GM12878 (cell line): ENCODE data around the gene IL1RAPL1. TPM values are rescaled to one million over a fixed set of nuclear protein-coding genes. Genes with fewer than 3 reads are reported as not detected.

ENCODE experiments used
- ATAC-seq: fragments of 200-7000 bp; cut with Tn5 transposase; 3 replicates; pipeline ENCODE4 v1.9.1; 2020; ENCODE audit warnings: mild to moderate bottlenecking, moderate library complexity
- BruUV-seq: library from RNA; stranded (reverse); fragments of 400-500 nt; replicated peaks from 2 replicates; lab custom pipeline; 2021; lab: Mats Ljungman, UMichigan
- CTCF ChIA-PET: fragments of 300-600 bp; sonication (Branson Sonifier 250); formaldehyde crosslinking; extraction: SDS; loops from one replicate; lab custom pipeline; 2021; ENCODE audit warnings: inconsistent platforms; lab: Yijun Ruan, JAX
- POLR2A ChIA-PET: fragments of 350-600 bp; formaldehyde crosslinking; extraction: SDS; loops from one replicate; lab custom pipeline; 2021; ENCODE audit warnings: inconsistent platforms; lab: Charles Lee
- RAD21 ChIA-PET: fragments of 300-600 bp; sonication (Branson Sonifier 250); formaldehyde crosslinking; loops from one replicate; lab custom pipeline; 2023; ENCODE audit warnings: antibody characterized with exemption; ENCODE audit not compliant: unreplicated experiment; lab: Charles Lee
- SMC1A ChIA-PET: fragments of 300-600 bp; sonication (Branson Sonifier 250); formaldehyde crosslinking; loops from one replicate; lab custom pipeline; 2023; ENCODE audit not compliant: unreplicated experiment, uncharacterized antibody; lab: Charles Lee
- DNase-seq: peaks from one replicate; pipeline ENCODE4 v3.0.0-alpha.2; 2011; ENCODE audit warnings: low read depth, low spot score
- FAIRE-seq: peaks from 3 replicates; lab custom pipeline; 2011; peaks lifted over from hg19 to GRCh38; lab: Jason Lieb, UNC
- H2AFZ ChIP-seq: 2 replicates; pipeline ENCODE4 v1.6.0; 2011; ENCODE audit warnings: low read depth, low read length, control low read depth; ENCODE audit not compliant: control insufficient read depth
- H3K27ac ChIP-seq: 2 replicates; pipeline ENCODE4 v1.5.1; 2011; ENCODE audit warnings: control low read depth; ENCODE audit not compliant: control insufficient read depth, insufficient read depth
- H3K27me3 ChIP-seq, 2 experiments: replicated peaks in 1 of 2; 2 replicates each; pipeline versions ENCODE4 v1.6.0 to v1.6.1; 2011; ENCODE audit warnings: low read length in 1 of 2; ENCODE audit not compliant: control insufficient read depth in 2 of 2, insufficient read depth in 2 of 2
- H3K36me3 ChIP-seq, 2 experiments: 2 replicates each; pipeline ENCODE4 v1.5.1; 2011; ENCODE audit warnings: low read length in 1 of 2; ENCODE audit not compliant: control insufficient read depth in 2 of 2, insufficient read depth in 2 of 2
- H3K4me1 ChIP-seq: 2 replicates; pipeline ENCODE4 v1.6.1; 2011; ENCODE audit warnings: mild to moderate bottlenecking, low read length, moderate library complexity, mixed read lengths; ENCODE audit not compliant: control insufficient read depth, insufficient read depth
- H3K4me2 ChIP-seq: 2 replicates; pipeline ENCODE4 v1.6.0; 2011; ENCODE audit warnings: control low read depth; ENCODE audit not compliant: control insufficient read depth, insufficient read depth
- H3K4me3 ChIP-seq: fragments of 200-600 bp; sonication (generic); 2 replicates; pipeline ENCODE4 v1.5.1; 2016
- H3K79me2 ChIP-seq: 2 replicates; pipeline ENCODE4 v1.6.0; 2011; ENCODE audit warnings: low read length; ENCODE audit not compliant: control insufficient read depth, insufficient read depth
- H3K9ac ChIP-seq: 2 replicates; pipeline ENCODE4 v1.8.0; 2011; ENCODE audit warnings: low read length, control low read depth, mixed read lengths; ENCODE audit not compliant: control insufficient read depth, insufficient read depth
- H3K9me3 ChIP-seq: replicated peaks from 3 replicates; pipeline ENCODE4 v1.5.1; 2011; ENCODE audit warnings: mild to moderate bottlenecking, low read length; ENCODE audit not compliant: control insufficient read depth, insufficient read depth
- H4K20me1 ChIP-seq: 2 replicates; pipeline ENCODE4 v1.6.0; 2011; ENCODE audit not compliant: control insufficient read depth, insufficient read depth
- CHD1 ChIP-seq: IDR thresholded peaks from 2 replicates; pipeline ENCODE4 v1.6.1; 2012; ENCODE audit warnings: low read depth, low read length, improper control_type of control experiment
- CHD4 ChIP-seq: fragments of 200-600 bp; sonication (generic); IDR thresholded peaks from 2 replicates; pipeline ENCODE4 v1.6.1; 2016; ENCODE audit warnings: mild to moderate bottlenecking
- JUND ChIP-seq: IDR thresholded peaks from 2 replicates; pipeline ENCODE4 v1.6.1; 2012; ENCODE audit warnings: low read depth, mild to moderate bottlenecking, low read length, improper control_type of control experiment, moderate library complexity
- LARP7 ChIP-seq: fragments of 450-650 bp; IDR thresholded peaks from 2 replicates; pipeline ENCODE4 v1.6.1; 2017; ENCODE audit warnings: mild to moderate bottlenecking
- MEF2B ChIP-seq: fragments of 450-650 bp; IDR thresholded peaks from 2 replicates; pipeline ENCODE4 v1.6.1; 2018; ENCODE audit warnings: mild to moderate bottlenecking, moderate library complexity; ENCODE audit not compliant: partially characterized antibody, poor library complexity, severe bottlenecking
- NBN ChIP-seq: fragments of 450-650 bp; IDR thresholded peaks from 2 replicates; pipeline ENCODE4 v1.6.1; 2016
- ZNF384 ChIP-seq: IDR thresholded peaks from 2 replicates; pipeline ENCODE4 v1.6.1; 2012; ENCODE audit warnings: low read depth, mild to moderate bottlenecking, low read length, improper control_type of control experiment, borderline replicate concordance
- ZNF622 ChIP-seq: fragments of 450-650 bp; IDR thresholded peaks from 2 replicates; pipeline ENCODE4 v1.6.1; 2017; ENCODE audit warnings: mild to moderate bottlenecking, inconsistent platforms
- WGBS: methylation state at CpG from one replicate; pipeline ENCODE4 v1.1.6; 2016; ENCODE audit warnings: low lambda C conversion rate; ENCODE audit not compliant: insufficient replicate concordance, insufficient coverage; ENCODE audit errors: missing lambda C conversion rate; 5-methylcytosine and 5-hydroxymethylcytosine counted together
- in situ Hi-C: fragments of 300-500 bp; cut with MboI; formaldehyde crosslinking; loops from 9 replicates; pipeline ENCODE4 v1.14.3; 2018; ENCODE audit warnings: mixed read lengths
- intact Hi-C: fragments of 100-400 bp; cut with micrococcal nuclease; formaldehyde crosslinking; loops from one replicate; pipeline ENCODE4 v1.14.2; 2022; ENCODE audit not compliant: unreplicated experiment
- polyA plus RNA-seq, 11 experiments: library from polyadenylated mRNA; depleted of rRNA in 4 of 11; unstranded in 6 of 11; stranded (reverse) in 5 of 11; fragments of >200 nt; fragmentation: Nextera tagmentation in 4 of 11; fragmentation: Illumina TruSeq in 1 of 11; extraction: Ambion mirVana in 4 of 11; extraction: Trizol in 1 of 11; gene quantifications; 1 replicate in 1 of 11; 2 replicates in 10 of 11; pipeline versions ENCODE4 v1.2.1 to v1.2.3, GENCODE V29; 2011 to 2016; ENCODE audit warnings: inconsistent platforms in 2 of 11, missing spikeins in 2 of 11, low read depth in 1 of 11
- total RNA-seq, 4 experiments: library from RNA; depleted of rRNA in 3 of 4; stranded (reverse); fragments of >200 nt in 3 of 4; fragmentation: Illumina TruSeq in 1 of 4; extraction: Trizol in 1 of 4; gene quantifications; 2 replicates each; pipeline versions ENCODE4 v1.2.1 to v1.2.3, GENCODE V29; 2013 to 2021
- TF ChIP-seq, protein P1 (sequence below): fragments of 450-650 bp; IDR thresholded peaks from 2 replicates; pipeline ENCODE4 v1.6.1; 2016; ENCODE audit warnings: mild to moderate bottlenecking

Gene IL1RAPL1
- total and polyA plus RNA-seq, 10 of the 15 experiments (the other 5 are each of a cell fraction or from before 2014, with no cell fraction given): not detected

DNA sequence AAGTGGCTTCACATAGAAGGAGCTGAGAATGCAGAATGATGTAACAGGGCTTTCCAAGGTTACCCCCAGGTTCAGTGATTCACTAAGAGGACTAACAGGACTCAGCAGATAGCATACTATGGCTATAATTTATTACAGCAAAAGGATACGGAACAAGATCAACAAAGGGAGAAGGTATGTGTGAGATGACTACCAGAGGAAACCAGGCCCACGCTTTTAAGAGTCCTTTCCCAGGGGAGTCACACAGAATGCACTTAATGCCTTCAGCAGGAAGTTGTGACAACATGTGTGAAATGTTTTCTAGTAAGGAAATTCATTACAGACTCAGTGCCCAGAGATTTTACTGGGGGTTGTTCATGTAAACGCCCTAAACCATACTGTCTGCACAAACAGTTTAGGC, 1254.5 kb downstream of the IL1RAPL1 start:
- ChIA-PET RAD21 (no interaction called here), SMC1A (no interaction called here), CTCF (no interaction called here), POLR2A (no interaction called here)
- TF ChIP-seq MEF2B: peak; percentile 33
- no peak for TF ChIP-seq ZNF384
- DNase-seq (no peak), FAIRE-seq (no peak), ATAC-seq (no peak)
- Histone ChIP-seq H3K79me2 (no peaks in the 10 kb centered on the region), H4K20me1 (no peaks in the 10 kb centered on the region), H3K4me2 (no peak overlapping the region), H3K4me3 (no peak overlapping the region), H3K9me3 (no peaks in the 10 kb centered on the region; the same call in 2 of the 3 replicates), H3K4me1 (no peaks in the 10 kb centered on the region), H3K27me3 (no peaks in the 10 kb centered on the region; a peak in 1 of 4 replicates), H3K27ac (no peak overlapping the region), H3K9ac (no peak overlapping the region), H2AFZ (peak overlapping the region; percentile 53), H3K36me3 (no peaks in the 10 kb centered on the region)
- intact Hi-C loops (no loop called here), in situ Hi-C loops (no loop called here)
- WGBS: 13% methylated on average over 3 of the region's 3 CpGs
- BruUV-seq: no TSS peak

DNA sequence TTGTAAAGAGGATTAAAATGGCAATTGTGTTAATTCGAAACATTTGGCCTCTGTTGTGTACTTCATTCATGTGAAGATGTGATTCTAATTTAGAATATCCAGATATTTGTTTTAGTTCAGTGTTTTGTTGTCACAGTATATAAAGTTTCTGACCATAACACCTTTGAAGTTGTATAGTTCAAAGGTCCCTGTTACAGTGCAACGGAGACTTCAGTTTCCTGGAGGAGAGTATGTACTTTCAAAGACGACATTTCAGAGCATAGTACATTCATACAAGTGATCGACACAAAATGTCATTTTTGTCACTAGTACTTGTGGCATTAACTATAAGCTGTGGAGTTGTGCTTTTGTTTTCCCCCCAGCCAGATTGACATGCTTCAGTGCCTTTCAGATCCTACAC, 1255.3 kb downstream of the IL1RAPL1 start:
- H3K4me1 ChIP-seq: no peaks in the 10 kb centered on the region
- in situ Hi-C loops: no loop called here
- POLR2A ChIA-PET: no interaction called here
- intact Hi-C loops: no loop called here
- no peak overlapping the region for H2AFZ ChIP-seq
- no TSS peak for BruUV-seq
- ATAC-seq: no peak
- no peaks in the 10 kb centered on the region; a peak in 1 of 4 replicates for H3K27me3 ChIP-seq
- SMC1A ChIA-PET: interaction anchor here (1.4 kb wide), 1 partner anchor 9 kb away, joined by 4 read pairs; no protein-coding TSS in a partner anchor
- no peaks in the 10 kb centered on the region for H3K36me3 ChIP-seq
- 44% methylated on average over 4 of the region's 4 CpGs for WGBS
- RAD21 ChIA-PET: no interaction called here
- H3K27ac ChIP-seq: no peak overlapping the region
- H3K9ac ChIP-seq: no peak overlapping the region
- CTCF ChIA-PET: no interaction called here
- no peaks in the 10 kb centered on the region for H4K20me1 ChIP-seq
- FAIRE-seq: no peak
- no peaks in the 10 kb centered on the region; the same call in 2 of the 3 replicates for H3K9me3 ChIP-seq
- no peak for DNase-seq
- no peak overlapping the region for H3K4me3 ChIP-seq
- no peaks in the 10 kb centered on the region for H3K79me2 ChIP-seq
- H3K4me2 ChIP-seq: no peak overlapping the region
- TF ChIP-seq, protein P1, sequence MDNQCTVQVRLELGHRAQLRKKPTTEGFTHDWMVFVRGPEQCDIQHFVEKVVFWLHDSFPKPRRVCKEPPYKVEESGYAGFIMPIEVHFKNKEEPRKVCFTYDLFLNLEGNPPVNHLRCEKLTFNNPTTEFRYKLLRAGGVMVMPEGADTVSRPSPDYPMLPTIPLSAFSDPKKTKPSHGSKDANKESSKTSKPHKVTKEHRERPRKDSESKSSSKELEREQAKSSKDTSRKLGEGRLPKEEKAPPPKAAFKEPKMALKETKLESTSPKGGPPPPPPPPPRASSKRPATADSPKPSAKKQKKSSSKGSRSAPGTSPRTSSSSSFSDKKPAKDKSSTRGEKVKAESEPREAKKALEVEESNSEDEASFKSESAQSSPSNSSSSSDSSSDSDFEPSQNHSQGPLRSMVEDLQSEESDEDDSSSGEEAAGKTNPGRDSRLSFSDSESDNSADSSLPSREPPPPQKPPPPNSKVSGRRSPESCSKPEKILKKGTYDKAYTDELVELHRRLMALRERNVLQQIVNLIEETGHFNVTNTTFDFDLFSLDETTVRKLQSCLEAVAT: no peak
- TF ChIP-seq CHD4 (no peak), ZNF622 (no peak), NBN (no peak), CHD1 (no peak), LARP7 (no peak), JUND (no peak)
- TF ChIP-seq, all 136 proteins: peak for 0
